ENCODE results near the gene DNM1. TPM values are rescaled to one million over a fixed set of nuclear protein-coding genes. Genes with fewer than 3 reads are reported as not detected.

The DNM1 gene
- total RNA-seq, 2 donors from 2014 or later: 2.0 to 7.7 TPM

DNA sequence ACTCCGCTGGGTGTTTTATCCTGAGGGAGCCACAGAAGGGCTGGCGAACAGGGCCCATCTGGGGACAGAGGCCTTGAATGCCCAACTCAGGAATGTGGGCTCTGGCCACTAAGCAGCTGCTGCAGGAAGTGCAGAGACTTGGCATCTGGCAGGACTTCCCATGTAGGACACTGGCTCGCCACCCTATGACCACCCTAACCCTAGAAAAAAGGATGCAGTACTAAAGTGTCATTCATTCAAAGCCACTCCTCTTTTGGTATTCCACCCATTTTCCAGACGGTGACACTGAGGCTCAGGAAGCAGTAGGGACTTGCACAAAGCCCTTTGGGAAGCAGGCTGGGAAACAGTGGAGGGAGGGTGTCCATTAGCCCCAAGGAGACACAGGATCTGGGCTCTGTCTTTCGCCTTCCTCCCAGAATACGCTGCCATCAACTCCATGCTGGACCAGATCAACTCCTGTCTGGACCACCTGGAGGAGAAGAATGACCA, 40.1 kb upstream of the DNM1 start:
- no peak for DNase-seq (ENCODE audit: low spot score)
- no peak for TF ChIP-seq POLR2AphosphoS5 (IDR thresholded peaks at IDR 0.05)
- TF ChIP-seq, protein P1, sequence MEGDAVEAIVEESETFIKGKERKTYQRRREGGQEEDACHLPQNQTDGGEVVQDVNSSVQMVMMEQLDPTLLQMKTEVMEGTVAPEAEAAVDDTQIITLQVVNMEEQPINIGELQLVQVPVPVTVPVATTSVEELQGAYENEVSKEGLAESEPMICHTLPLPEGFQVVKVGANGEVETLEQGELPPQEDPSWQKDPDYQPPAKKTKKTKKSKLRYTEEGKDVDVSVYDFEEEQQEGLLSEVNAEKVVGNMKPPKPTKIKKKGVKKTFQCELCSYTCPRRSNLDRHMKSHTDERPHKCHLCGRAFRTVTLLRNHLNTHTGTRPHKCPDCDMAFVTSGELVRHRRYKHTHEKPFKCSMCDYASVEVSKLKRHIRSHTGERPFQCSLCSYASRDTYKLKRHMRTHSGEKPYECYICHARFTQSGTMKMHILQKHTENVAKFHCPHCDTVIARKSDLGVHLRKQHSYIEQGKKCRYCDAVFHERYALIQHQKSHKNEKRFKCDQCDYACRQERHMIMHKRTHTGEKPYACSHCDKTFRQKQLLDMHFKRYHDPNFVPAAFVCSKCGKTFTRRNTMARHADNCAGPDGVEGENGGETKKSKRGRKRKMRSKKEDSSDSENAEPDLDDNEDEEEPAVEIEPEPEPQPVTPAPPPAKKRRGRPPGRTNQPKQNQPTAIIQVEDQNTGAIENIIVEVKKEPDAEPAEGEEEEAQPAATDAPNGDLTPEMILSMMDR (IDR thresholded peaks at IDR 0.05): no peak
- no peak for TF ChIP-seq POLR2A (IDR thresholded peaks at IDR 0.05)
- WGBS: 96% methylated on average over 6 of the region's 6 CpGs

DNA sequence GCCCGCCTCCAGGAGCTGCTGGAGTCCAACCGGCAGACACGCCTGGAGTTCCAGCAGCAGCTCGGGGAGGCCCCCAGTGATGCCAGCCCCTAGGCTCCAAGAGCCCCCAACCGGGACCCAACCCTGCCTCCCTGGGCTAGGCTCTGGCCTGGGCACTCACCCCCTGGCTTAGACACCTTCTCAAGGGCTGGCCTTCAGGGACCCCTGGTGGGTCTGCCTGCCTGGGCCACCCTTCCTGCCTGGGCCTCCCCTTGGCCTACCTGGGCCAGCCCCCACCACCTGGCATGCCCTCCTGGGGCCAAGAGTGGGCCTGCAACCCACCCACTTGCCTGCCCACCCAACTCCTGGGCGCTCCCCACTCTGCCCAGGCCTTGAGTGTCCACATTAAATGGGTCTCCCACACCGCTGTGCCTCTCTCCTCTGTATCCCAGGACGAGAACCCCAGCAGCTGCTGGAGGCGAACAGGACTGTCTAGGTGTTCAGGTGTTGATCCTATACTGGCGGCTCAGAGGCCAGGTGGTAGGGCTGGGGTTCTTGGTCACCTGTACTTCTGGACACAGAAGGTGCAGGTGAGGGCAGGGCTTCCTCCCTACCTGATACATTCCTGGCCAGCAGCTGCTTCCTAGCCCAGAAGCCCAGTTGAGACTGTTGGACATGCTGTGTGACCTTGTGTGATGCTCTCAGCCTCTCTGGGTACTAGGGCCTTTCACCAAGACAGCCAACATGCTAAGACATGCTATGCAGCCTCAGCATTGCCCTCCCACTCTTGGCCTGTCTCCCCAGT, 39.5 kb upstream of the DNM1 start:
- Histone ChIP-seq H3K36me3 (peaks cover 0 to 27% of the 10 kb centered on the region in 2 donors), H3K9me3 (no peaks in the 10 kb centered on the region), H3K27me3 (replicated peaks; ENCODE audit: insufficient read depth) (no peaks in the 10 kb centered on the region), H3K27ac (no peak overlapping the region), H3K4me3 (no peak overlapping the region), H3K4me1 (replicated peaks) (no peaks in the 10 kb centered on the region)
- TF ChIP-seq POLR2AphosphoS5 (IDR thresholded peaks at IDR 0.05) (no peak), POLR2A (IDR thresholded peaks at IDR 0.05) (no peak)
- TF ChIP-seq, protein P1 (IDR thresholded peaks at IDR 0.05): no peak
- no peak for DNase-seq (ENCODE audit: low spot score)
- intact Hi-C loops (cut with DNase I): no loop called here
- 89% methylated on average over 7 of the region's 10 CpGs for WGBS

More for the DNA sequence above, 40.1 kb upstream of the DNM1 start:
- H3K36me3 ChIP-seq: peaks cover 0 to 25% of the 10 kb centered on the region in 2 donors
- no peaks in the 10 kb centered on the region for H3K9me3 ChIP-seq
- no peaks in the 10 kb centered on the region for H3K27me3 ChIP-seq (replicated peaks; ENCODE audit: insufficient read depth)
- H3K4me1 ChIP-seq (replicated peaks): no peaks in the 10 kb centered on the region
- no peak overlapping the region for H3K4me3 ChIP-seq
- intact Hi-C loops (cut with DNase I): no loop called here
- H3K27ac ChIP-seq: no peak overlapping the region

GRCh38 chr9:128164307-128164885, 38.8 kb upstream of the DNM1 start:
- no peaks in the 10 kb centered on the region for H3K9me3 ChIP-seq
- TF ChIP-seq POLR2AphosphoS5 (IDR thresholded peaks at IDR 0.05) (no peak), POLR2A (IDR thresholded peaks at IDR 0.05) (no peak)
- TF ChIP-seq, protein P1 (IDR thresholded peaks at IDR 0.05): no peak
- no peak overlapping the region for H3K27ac ChIP-seq
- H3K4me3 ChIP-seq: no peak overlapping the region
- intact Hi-C loops (cut with DNase I): no loop called here
- no peaks in the 10 kb centered on the region for H3K4me1 ChIP-seq (replicated peaks)
- 69% methylated on average over 14 of the region's 14 CpGs for WGBS
- H3K27me3 ChIP-seq (replicated peaks; ENCODE audit: insufficient read depth): no peaks in the 10 kb centered on the region
- DNase-seq (ENCODE audit: low spot score): no peak
- H3K36me3 ChIP-seq: peaks cover 0 to 34% of the 10 kb centered on the region in 2 donors

- Histone ChIP-seq H3K4me3 (no peak overlapping the region), H3K36me3 (peaks cover 0 to 39% of the 10 kb centered on the region in 2 donors), H3K27ac (no peak overlapping the region), H3K27me3 (replicated peaks; ENCODE audit: insufficient read depth) (no peaks in the 10 kb centered on the region), H3K4me1 (replicated peaks) (no peaks in the 10 kb centered on the region), H3K9me3 (no peaks in the 10 kb centered on the region)
- WGBS: 92% methylated on average over 18 of the region's 18 CpGs
- intact Hi-C loops (cut with DNase I): no loop called here
- no peak for DNase-seq (ENCODE audit: low spot score)
- TF ChIP-seq, protein P1 (IDR thresholded peaks at IDR 0.05): no peak
- TF ChIP-seq POLR2A (IDR thresholded peaks at IDR 0.05) (no peak), POLR2AphosphoS5 (IDR thresholded peaks at IDR 0.05) (no peak)
These were observed 37.0 kb upstream of the DNM1 start for GRCh38 chr9:128166169-128166568.

All from prostate gland (tissue), 2 donors.